Posterior cingulate gyrus (tissue), 11 donors: Measurements from ENCODE around the gene GNA12.

ENCODE experiments used
- DNase-seq, 10 donors: peaks; one replicate each; pipeline versions ENCODE4 v3.0.0 to v3.0.0-alpha.2; 2020 to 2021; ENCODE audit warnings: mixed read lengths in 3 of 10
- intact Hi-C: fragments of 100-400 bp; cut with DNase I; formaldehyde crosslinking; loops from one replicate; pipeline ENCODE4 v1.15.1; 2023

Gene GNA12

DNA sequence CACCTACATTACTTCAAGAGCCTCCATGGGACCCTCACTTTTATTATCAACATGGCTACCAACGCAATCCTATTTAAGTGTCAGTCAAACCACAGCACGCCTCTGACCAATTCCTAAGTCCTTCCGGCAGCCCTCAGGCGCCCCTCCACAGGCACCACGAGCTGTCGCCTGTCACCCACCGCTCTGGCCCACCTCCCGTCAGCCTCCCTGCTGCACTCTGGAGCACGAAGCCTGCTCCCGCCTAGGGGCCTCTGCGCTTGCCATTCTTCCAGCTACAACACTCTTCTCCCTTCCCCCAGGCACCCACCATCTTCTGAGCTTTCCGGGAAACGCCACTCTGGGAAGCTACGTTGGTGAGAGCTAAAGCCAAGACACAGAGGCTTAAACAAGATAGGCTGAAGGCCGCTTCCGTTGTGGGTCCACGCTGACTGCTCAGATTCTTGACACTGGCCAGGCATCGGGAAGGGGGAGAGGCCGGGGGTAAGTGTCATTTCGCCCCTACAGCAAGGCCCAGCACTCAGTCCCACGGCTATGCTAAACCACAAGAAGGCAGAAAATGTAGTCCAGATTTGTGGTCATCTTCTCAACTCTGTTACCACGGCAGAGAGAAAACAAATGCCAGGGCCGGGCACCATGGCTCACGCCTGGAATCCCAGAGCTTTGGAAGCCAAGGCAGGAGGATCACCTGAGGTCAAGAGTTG is 56.7 kb downstream of the GNA12 start:
- DNase-seq, result peak in 1 of 10 donors; percentile 52
- intact Hi-C loops, result no loop called here

GRCh38 chr7:2786607-2787116 is 57.4 kb downstream of the GNA12 start:
- intact Hi-C loops, result no loop called here
- peak in 1 of 10 donors; percentile 57 for DNase-seq

- intact Hi-C loops, result no loop called here
- no peak for DNase-seq
Measured at GRCh38 chr7:2785071-2785500, 59.0 kb downstream of the GNA12 start.

DNA sequence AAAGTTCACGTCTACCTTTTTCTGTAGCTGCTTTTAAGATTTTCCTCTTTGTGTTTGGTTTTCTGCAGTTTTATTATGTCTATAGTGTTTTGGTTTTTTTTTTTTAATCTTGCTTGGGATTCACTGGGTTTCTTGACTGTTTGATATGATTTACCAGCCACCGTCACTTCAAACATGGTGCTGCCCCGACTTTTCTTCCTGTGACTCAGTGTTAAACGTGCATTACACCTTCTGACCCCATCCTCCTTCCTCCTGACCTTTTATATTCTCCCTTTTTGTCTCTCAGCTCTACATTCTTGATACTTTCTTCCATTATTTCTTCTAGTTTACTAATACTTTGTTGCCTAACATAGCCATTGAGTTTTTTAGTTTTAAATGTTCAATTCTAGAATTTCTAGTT is 61.5 kb downstream of the GNA12 start:
- intact Hi-C loops, result no loop called here
- DNase-seq, result no peak

- no peak for DNase-seq
- intact Hi-C loops, result no loop called here
Measured at GRCh38 chr7:2782121-2782520, 62.0 kb downstream of the GNA12 start.

DNA sequence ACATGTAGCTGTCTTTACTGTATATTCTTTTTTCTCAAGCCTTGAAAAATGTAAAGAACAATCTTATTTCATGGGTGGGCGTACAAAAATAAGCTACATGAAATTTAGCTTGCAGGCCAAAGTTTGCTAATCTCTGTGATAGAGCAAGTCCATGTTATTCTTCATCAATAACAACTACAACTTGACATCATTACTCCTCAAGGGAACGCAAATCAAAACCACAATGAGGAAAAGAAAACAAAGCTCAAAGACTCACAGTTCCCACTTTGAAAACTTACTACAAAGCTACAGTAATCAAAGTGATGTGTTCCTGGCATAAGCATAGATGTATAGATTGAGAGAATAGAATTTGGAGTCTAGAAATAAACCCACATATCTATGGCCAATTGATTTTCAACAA is 62.5 kb downstream of the GNA12 start:
- intact Hi-C loops, result no loop called here
- no peak for DNase-seq

DNA sequence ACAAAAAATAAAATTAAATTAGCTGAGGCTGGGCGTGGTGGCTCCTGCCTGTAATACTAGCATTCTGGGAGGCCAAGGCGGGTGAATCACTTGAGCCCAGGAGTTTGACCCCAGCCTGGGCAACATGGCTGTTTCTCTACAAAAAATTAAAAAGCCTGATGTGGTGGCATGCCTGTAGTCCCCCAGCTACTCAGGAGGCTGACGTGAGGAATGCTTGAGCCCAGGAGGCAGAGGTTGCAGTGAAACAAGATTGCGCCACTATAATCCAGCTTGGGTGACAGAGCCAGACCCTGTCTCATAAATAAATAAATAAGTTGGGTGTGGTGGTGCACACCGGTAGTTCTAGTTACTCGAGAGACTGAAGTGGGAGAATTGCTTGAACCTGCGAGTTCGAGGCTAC is 65.1 kb downstream of the GNA12 start:
- DNase-seq, result peak in 1 of 10 donors; percentile 40
- intact Hi-C loops, result no loop called here

GRCh38 chr7:2777898-2778535 is 66.1 kb downstream of the GNA12 start:
- no peak for DNase-seq
- intact Hi-C loops, result no loop called here

- no peak for DNase-seq
- intact Hi-C loops, result no loop called here
Measured at GRCh38 chr7:2776401-2776800, 67.7 kb downstream of the GNA12 start.

DNA sequence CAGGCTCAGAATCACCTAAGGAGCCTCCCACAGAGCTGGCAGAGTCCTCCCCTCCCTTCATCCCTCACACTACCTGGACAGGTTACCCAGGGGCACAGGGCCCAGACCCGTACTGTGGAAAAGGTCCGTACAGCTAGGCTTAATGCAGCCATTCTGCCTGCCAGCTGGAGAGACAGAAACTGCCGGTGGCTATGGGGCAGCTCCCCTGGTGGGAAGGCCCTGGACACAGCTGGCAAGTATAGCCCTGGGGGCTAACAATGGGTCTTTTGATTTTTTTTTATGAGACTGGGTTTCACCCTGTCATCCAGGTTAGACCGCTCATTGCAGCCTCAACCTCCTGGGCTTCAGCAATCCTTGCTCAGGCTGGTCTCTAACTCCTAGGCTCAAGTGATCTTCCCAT is 68.3 kb downstream of the GNA12 start:
- DNase-seq, result no peak
- intact Hi-C loops, result no loop called here

- intact Hi-C loops, result no loop called here
- DNase-seq, result peak in 2 of 10 donors; percentile 35 to 80
Measured at GRCh38 chr7:2775376-2775775, 68.7 kb downstream of the GNA12 start.

DNA sequence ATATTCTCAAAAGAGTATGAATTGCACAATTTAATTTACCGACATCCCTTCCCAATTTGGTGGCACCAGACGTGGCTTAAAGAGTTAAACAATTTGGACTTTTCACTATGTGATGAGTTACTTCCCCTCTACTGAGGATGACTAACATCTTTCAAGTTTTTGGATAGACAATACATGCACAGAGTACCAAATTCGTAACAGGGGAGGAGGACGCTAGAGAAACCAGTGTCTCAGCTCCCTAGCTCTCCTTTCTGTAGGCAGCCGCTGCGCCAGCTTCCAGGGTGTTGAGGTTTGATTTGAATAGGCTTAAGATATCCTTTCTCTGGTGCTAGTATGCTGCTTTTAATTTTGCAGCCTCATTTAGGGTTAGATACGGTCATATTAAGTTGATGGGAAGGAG is 69.2 kb downstream of the GNA12 start:
- DNase-seq, result no peak
- intact Hi-C loops, result no loop called here

DNA sequence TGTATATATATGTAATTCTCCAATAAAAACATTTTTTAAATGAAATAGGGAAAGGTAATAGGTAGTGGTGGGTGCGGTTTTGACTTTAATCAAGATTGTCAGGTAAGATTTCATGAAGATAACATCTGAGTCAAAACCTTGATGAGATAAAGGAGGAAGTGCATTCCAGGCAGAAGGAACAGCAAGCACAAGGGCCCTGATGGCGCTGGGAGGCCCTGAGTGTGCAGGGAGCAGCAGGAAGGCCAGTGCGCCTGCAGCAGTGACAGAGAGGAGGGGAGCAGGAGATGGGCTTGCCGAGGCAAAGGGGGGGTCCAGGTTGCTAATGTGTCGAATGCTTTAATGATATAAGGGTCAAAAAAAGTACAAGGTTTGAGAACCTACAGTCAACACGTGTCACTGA is 69.8 kb downstream of the GNA12 start:
- intact Hi-C loops, result no loop called here
- no peak for DNase-seq

- DNase-seq, result no peak
- intact Hi-C loops, result no loop called here
Measured at GRCh38 chr7:2773608-2774007, 70.5 kb downstream of the GNA12 start.

GRCh38 chr7:2771274-2771731 is 72.8 kb downstream of the GNA12 start:
- DNase-seq, result no peak
- intact Hi-C loops, result no loop called here

- peak in 1 of 10 donors; percentile 46 for DNase-seq
- intact Hi-C loops, result no loop called here
Measured at GRCh38 chr7:2764621-2765020, 79.5 kb downstream of the GNA12 start.

- DNase-seq, result peak in 1 of 10 donors; percentile 84
- intact Hi-C loops, result no loop called here
Measured at GRCh38 chr7:2763597-2763996, 80.5 kb downstream of the GNA12 start.

GRCh38 chr7:2761801-2762497 is 82.2 kb downstream of the GNA12 start:
- no peak for DNase-seq
- intact Hi-C loops, result no loop called here

- DNase-seq, result peak in 1 of 10 donors; percentile 84
- intact Hi-C loops, result no loop called here
Measured at GRCh38 chr7:2761131-2761624, 82.9 kb downstream of the GNA12 start.

DNA sequence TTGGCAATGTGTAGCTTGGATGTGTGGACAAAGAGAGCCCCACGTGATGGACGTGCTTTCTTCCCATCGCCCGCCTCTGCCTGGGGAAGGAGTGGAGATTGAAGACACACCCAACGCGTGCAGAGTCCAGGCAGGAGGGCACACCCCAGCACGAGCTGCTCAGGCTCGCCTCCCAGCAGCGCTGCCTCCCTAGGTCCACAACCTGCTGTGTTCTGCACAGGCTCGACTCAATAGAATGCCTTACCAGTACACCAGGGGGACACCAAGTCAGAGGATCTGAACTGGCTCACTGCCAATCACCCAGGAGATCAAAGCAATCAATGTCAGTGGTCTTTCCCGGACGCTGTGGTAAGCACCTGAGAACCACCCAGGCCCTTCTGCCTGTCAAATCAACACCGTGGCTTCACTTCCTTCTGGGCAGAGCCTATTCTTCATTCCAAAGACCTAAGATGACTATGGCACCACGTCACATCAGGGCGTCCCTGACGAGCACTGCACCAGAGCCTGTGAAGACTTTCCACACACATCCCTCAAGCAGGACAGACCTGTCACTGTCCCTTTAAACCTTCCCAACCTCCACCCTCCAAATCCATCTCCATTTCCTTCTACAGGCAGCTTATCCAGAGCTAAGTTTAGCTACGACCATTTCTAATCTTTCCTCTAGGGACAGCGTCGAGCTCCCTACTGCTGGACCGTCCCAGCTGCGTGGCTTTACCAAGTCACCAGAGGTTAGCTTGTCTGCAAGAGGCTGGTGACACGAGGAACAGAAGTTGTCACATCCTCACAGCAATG is 83.8 kb downstream of the GNA12 start:
- peak in 4 of 10 donors; percentile 29 to 87 (median 57) for DNase-seq
- intact Hi-C loops, result no loop called here
